GM23248 (cell line): Measurements from ENCODE around the gene COL19A1. TPM values are rescaled to one million over a fixed set of nuclear protein-coding genes. Genes with fewer than 3 reads are reported as not detected.

Experiments
- DNase-seq: peaks from one replicate; pipeline ENCODE4 v3.0.0-alpha.2; 2015
- H2AFZ ChIP-seq: fragments of 200-600 bp; sonication (generic); 2 replicates; pipeline ENCODE4 v1.6.1; 2016; ENCODE audit warnings: antibody characterized with exemption
- H3F3A ChIP-seq: fragments of 200-600 bp; sonication (generic); 2 replicates; pipeline ENCODE4 v1.6.1; 2016; ENCODE audit warnings: mild to moderate bottlenecking, antibody characterized with exemption, mixed run types; ENCODE audit not compliant: insufficient read depth
- H3K27ac ChIP-seq: fragments of 200-600 bp; sonication (generic); 2 replicates; pipeline ENCODE4 v1.5.1; 2016; ENCODE audit warnings: mild to moderate bottlenecking
- H3K27me3 ChIP-seq: fragments of 200-600 bp; sonication (generic); replicated peaks from 2 replicates; pipeline ENCODE4 v1.6.1; 2016; ENCODE audit warnings: mild to moderate bottlenecking; ENCODE audit not compliant: insufficient read depth
- H3K36me3 ChIP-seq: fragments of 200-600 bp; sonication (generic); 2 replicates; pipeline ENCODE4 v1.6.1; 2016; ENCODE audit warnings: low read depth, mild to moderate bottlenecking
- H3K4me1 ChIP-seq: fragments of 200-600 bp; sonication (generic); 2 replicates; pipeline ENCODE4 v1.6.1; 2016; ENCODE audit warnings: mild to moderate bottlenecking; ENCODE audit not compliant: insufficient read depth
- H3K4me2 ChIP-seq: fragments of 200-600 bp; sonication (generic); one replicate; pipeline ENCODE4 v1.6.1; 2016; ENCODE audit warnings: mild to moderate bottlenecking; ENCODE audit not compliant: unreplicated experiment
- H3K4me3 ChIP-seq: fragments of 200-600 bp; sonication (generic); 2 replicates; pipeline ENCODE4 v1.5.1; 2016; ENCODE audit warnings: mild to moderate bottlenecking
- H3K79me2 ChIP-seq: fragments of 200-600 bp; sonication (generic); 2 replicates; pipeline ENCODE4 v1.6.1; 2016; ENCODE audit warnings: mild to moderate bottlenecking; ENCODE audit not compliant: insufficient read depth
- H3K9ac ChIP-seq: fragments of 200-600 bp; sonication (generic); 2 replicates; pipeline ENCODE4 v1.6.1; 2016; ENCODE audit warnings: mild to moderate bottlenecking
- H3K9me2 ChIP-seq: fragments of 200-600 bp; sonication (generic); 2 replicates; pipeline ENCODE4 v1.6.1; 2016; ENCODE audit warnings: mixed run types, mild to moderate bottlenecking, moderate library complexity; ENCODE audit not compliant: insufficient read depth
- H3K9me3 ChIP-seq: fragments of 200-600 bp; sonication (generic); one replicate; pipeline ENCODE4 v1.6.1; 2017; ENCODE audit warnings: low read depth
- H4K20me1 ChIP-seq: fragments of 200-600 bp; sonication (generic); 2 replicates; pipeline ENCODE4 v1.6.0; 2016; ENCODE audit not compliant: insufficient read depth
- EZH2 ChIP-seq: fragments of 200-600 bp; sonication (generic); IDR thresholded peaks from 2 replicates; pipeline ENCODE4 v1.6.1; 2018; ENCODE audit warnings: antibody characterized with exemption, mild to moderate bottlenecking; ENCODE audit not compliant: insufficient read depth, poor library complexity, severe bottlenecking
- EZH2phosphoT487 ChIP-seq: fragments of 200-600 bp; sonication (generic); IDR thresholded peaks from 2 replicates; pipeline ENCODE4 v1.6.1; 2018; ENCODE audit warnings: antibody characterized with exemption, moderate library complexity, mild to moderate bottlenecking, low read depth; ENCODE audit not compliant: insufficient read depth
- WGBS, 2 experiments: methylation state at CpG; one replicate each; pipeline ENCODE4 v1.1.6; 2015 to 2017; ENCODE audit warnings: low lambda C conversion rate in 2 of 2, low coverage in 1 of 2; ENCODE audit errors: missing lambda C conversion rate in 2 of 2; 5-methylcytosine and 5-hydroxymethylcytosine counted together
- in situ Hi-C: fragments of 300-500 bp; cut with MboI; formaldehyde crosslinking; loops from 2 replicates; pipeline ENCODE4 v1.15.0; 2020
- polyA plus RNA-seq: library from polyadenylated mRNA; unstranded; fragments of >200 nt; fragmentation: Nextera tagmentation; extraction: Ambion mirVana; gene quantifications from 2 replicates; pipeline ENCODE4 v1.2.1, GENCODE V29; 2016
- total RNA-seq: library from RNA; depleted of rRNA; stranded (reverse); fragments of >200 nt; shearing (Covaris generic); gene quantifications from 2 replicates; pipeline ENCODE4 v1.2.3, GENCODE V29; 2014

The COL19A1 gene
- total and polyA plus RNA-seq, 2 experiments from 2014 or later: not detected

GRCh38 chr6:69907981-69908498 is 41.7 kb downstream of the COL19A1 start:
- in situ Hi-C loops: no loop called here
- H3K4me2 ChIP-seq: no peak overlapping the region
- no peaks in the 10 kb centered on the region for H4K20me1 ChIP-seq
- no peaks in the 10 kb centered on the region for H3K36me3 ChIP-seq
- H3F3A ChIP-seq: 0 out of 2 replicates have a peak, but pooled peaks cover 8% of the 10 kb centered on the region
- H3K27ac ChIP-seq: no peak overlapping the region
- no peaks in the 10 kb centered on the region for H3K79me2 ChIP-seq
- H3K4me1 ChIP-seq: no peaks in the 10 kb centered on the region; the same call in 1 of the 2 replicates
- TF ChIP-seq EZH2 (no peak), EZH2phosphoT487 (no peak)
- no peaks in the 10 kb centered on the region for H3K9me2 ChIP-seq
- no peaks in the 10 kb centered on the region for H3K27me3 ChIP-seq
- peak; percentile 38 for DNase-seq
- 25 to 42% methylated on average over 1 of the region's 1 CpG for WGBS, 2 experiments
- H3K9ac ChIP-seq: no peak overlapping the region
- no peak overlapping the region for H2AFZ ChIP-seq
- H3K9me3 ChIP-seq: no peaks in the 10 kb centered on the region
- no peak overlapping the region for H3K4me3 ChIP-seq

DNA sequence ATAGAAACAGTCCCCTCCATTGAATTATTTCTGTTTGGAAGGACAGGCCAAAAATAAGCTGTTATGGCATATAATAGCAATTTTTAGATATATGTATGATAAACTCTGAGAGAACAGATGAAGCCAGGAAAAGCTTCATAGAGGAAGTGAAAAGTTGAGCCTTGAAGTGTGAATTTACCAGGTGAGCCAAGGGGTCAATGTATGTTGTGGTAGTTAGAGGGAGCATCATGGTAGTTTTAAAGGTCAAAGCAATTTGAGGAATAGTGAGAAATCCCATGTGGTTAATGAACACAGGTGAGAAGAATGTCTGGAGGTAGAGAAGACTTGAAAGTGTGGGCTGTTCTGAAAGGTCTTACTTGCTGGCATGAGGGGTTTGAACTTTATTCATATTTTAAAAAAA is 47.0 kb downstream of the COL19A1 start:
- H3K27ac ChIP-seq: no peak overlapping the region
- H3K9ac ChIP-seq: no peak overlapping the region
- no peaks in the 10 kb centered on the region for H3K27me3 ChIP-seq
- H3K4me2 ChIP-seq: no peak overlapping the region
- H3K9me3 ChIP-seq: no peaks in the 10 kb centered on the region
- no peaks in the 10 kb centered on the region for H3K9me2 ChIP-seq
- no peaks in the 10 kb centered on the region for H3K36me3 ChIP-seq
- no peak overlapping the region for H3K4me3 ChIP-seq
- peaks cover 9% of the 10 kb centered on the region for H3K4me1 ChIP-seq
- no peaks in the 10 kb centered on the region for H3K79me2 ChIP-seq
- peaks cover 15% of the 10 kb centered on the region for H3F3A ChIP-seq
- H4K20me1 ChIP-seq: no peaks in the 10 kb centered on the region
- H2AFZ ChIP-seq: no peak overlapping the region
- in situ Hi-C loops: no loop called here
- TF ChIP-seq EZH2 (no peak), EZH2phosphoT487 (no peak)
- DNase-seq: no peak

GRCh38 chr6:69914015-69914485 is 47.7 kb downstream of the COL19A1 start:
- H3K36me3 ChIP-seq: no peaks in the 10 kb centered on the region
- no peaks in the 10 kb centered on the region for H3K9me3 ChIP-seq
- H3K27me3 ChIP-seq: no peaks in the 10 kb centered on the region
- no peak for TF ChIP-seq EZH2
- no peak for TF ChIP-seq EZH2phosphoT487
- H4K20me1 ChIP-seq: no peaks in the 10 kb centered on the region
- H2AFZ ChIP-seq: peak overlapping the region; percentile 3; the same call in 1 of the 2 replicates
- H3K4me2 ChIP-seq: no peak overlapping the region
- no peaks in the 10 kb centered on the region for H3K9me2 ChIP-seq
- peaks cover 20% of the 10 kb centered on the region for H3F3A ChIP-seq
- no peak for DNase-seq
- in situ Hi-C loops: no loop called here
- H3K79me2 ChIP-seq: no peaks in the 10 kb centered on the region
- no peak overlapping the region for H3K4me3 ChIP-seq
- H3K27ac ChIP-seq: no peak overlapping the region
- peaks cover 13% of the 10 kb centered on the region for H3K4me1 ChIP-seq
- H3K9ac ChIP-seq: no peak overlapping the region
- WGBS, 2 experiments: 50 to 55% methylated on average over 2 of the region's 2 CpGs

DNA sequence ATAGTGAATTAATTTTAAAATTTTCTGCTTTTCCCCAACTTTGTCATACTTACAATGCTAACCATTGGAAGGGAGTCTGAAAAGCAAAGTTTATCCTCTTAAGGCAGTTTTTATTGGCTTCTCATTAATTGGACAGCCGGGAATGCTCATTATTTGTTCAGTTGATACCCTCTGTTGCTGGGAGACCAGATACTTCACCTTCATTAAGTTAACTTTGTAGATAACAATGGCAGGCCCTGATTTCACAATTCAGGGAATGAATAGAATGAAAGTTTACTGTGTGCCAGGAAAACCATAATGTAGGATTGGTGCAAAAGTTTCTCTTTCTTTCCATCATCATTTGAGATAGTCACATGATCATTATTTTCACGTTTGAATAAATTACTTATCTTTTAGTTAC is 49.0 kb downstream of the COL19A1 start:
- Histone ChIP-seq H2AFZ (no peak overlapping the region), H3K9me2 (no peaks in the 10 kb centered on the region), H3F3A (peaks cover 20% of the 10 kb centered on the region), H3K36me3 (no peaks in the 10 kb centered on the region), H3K79me2 (no peaks in the 10 kb centered on the region), H3K4me1 (peaks cover 13% of the 10 kb centered on the region), H3K4me3 (no peak overlapping the region), H3K27me3 (no peaks in the 10 kb centered on the region), H3K9ac (no peak overlapping the region), H4K20me1 (no peaks in the 10 kb centered on the region), H3K27ac (no peak overlapping the region), H3K4me2 (no peak overlapping the region), H3K9me3 (no peaks in the 10 kb centered on the region)
- in situ Hi-C loops: no loop called here
- WGBS, 2 experiments: 79 to 83% methylated on average over 2 of the region's 2 CpGs
- TF ChIP-seq EZH2phosphoT487 (no peak), EZH2 (no peak)
- no peak for DNase-seq
